Measurements from ENCODE around the gene EIF4EBP2. TPM values are rescaled to one million over a fixed set of nuclear protein-coding genes. Genes with fewer than 3 reads are reported as not detected.
A peak's percentile ranks its signal among the peaks of the same experiment; 100 is the strongest.

Gene EIF4EBP2
- total RNA-seq, 1 donor from 2014 or later, result 100 TPM

DNA sequence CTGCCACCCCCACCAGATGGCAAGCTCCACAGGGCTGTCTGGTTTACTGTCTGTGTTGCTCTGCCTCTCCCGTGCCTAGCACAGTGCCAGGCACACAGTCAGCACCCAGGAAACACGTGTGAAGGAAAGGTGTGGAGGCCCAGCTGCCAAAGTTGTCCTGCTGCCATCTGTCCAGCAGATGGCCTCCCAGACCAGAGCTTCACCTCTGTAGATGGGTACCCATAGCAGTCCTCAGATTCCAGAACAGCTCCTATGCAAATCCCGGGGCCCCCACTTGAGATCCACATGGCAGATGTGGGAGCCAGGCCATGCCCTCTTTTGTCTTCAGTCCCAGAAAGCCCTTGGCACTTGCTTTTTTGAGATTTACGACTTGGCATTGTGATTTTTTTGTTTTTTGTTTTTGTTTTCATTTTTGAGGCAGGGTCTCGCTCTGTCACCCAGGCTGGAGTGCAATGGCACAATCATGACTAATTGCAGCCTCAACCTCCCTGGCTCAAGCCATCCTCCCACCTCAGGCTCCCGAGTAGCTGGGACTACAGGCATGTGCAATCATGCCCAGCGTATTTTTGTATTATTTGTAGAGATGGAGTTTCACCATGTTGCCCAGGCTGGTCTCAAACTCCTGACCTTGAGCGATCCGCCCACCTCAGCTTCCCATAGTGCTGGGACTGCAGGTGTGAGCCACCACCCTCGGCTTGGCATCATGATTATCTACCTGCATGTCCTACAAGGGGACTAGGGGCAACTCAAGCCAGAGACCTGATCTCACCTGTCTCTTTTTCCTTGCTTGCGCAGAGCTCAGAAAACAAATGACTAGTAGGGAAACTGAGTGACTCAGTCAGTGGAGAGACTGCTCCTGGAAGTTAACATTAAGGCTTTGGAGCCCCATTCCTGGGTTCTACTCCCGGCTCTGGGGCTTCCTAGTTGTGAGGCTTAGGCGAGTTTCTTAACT is 57.7 kb downstream of the EIF4EBP2 start:
- DNase-seq (ENCODE audit: extremely low spot score, unreplicated experiment), result no peak
- Mint-ChIP-seq H3K4me1 (ENCODE audit: unreplicated experiment) (peaks cover 10% of the 10 kb centered on the region), H3K36me3 (no peaks in the 10 kb centered on the region), H3K27ac (peak overlapping the region; percentile 21), H3K9me3 (no peaks in the 10 kb centered on the region), H3K27me3 (peaks cover 50% of the 10 kb centered on the region), H3K4me3 (peak overlapping the region; percentile 58)
- TF ChIP-seq, protein P1, sequence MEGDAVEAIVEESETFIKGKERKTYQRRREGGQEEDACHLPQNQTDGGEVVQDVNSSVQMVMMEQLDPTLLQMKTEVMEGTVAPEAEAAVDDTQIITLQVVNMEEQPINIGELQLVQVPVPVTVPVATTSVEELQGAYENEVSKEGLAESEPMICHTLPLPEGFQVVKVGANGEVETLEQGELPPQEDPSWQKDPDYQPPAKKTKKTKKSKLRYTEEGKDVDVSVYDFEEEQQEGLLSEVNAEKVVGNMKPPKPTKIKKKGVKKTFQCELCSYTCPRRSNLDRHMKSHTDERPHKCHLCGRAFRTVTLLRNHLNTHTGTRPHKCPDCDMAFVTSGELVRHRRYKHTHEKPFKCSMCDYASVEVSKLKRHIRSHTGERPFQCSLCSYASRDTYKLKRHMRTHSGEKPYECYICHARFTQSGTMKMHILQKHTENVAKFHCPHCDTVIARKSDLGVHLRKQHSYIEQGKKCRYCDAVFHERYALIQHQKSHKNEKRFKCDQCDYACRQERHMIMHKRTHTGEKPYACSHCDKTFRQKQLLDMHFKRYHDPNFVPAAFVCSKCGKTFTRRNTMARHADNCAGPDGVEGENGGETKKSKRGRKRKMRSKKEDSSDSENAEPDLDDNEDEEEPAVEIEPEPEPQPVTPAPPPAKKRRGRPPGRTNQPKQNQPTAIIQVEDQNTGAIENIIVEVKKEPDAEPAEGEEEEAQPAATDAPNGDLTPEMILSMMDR (conservative IDR thresholded peaks at IDR 0.05), result peak; percentile 89

- TF ChIP-seq, protein P1 (conservative IDR thresholded peaks at IDR 0.05), result no peak
- H3K27ac Mint-ChIP-seq, result no peak overlapping the region
- DNase-seq (ENCODE audit: extremely low spot score, unreplicated experiment), result no peak
- H3K4me1 Mint-ChIP-seq (ENCODE audit: unreplicated experiment), result peaks cover 10% of the 10 kb centered on the region
- no peaks in the 10 kb centered on the region for H3K36me3 Mint-ChIP-seq
- H3K9me3 Mint-ChIP-seq, result no peaks in the 10 kb centered on the region
- no peak overlapping the region for H3K4me3 Mint-ChIP-seq
- peaks cover 48% of the 10 kb centered on the region for H3K27me3 Mint-ChIP-seq
Measured at GRCh38 chr10:70462349-70462984, 58.5 kb downstream of the EIF4EBP2 start.

GRCh38 chr10:70465278-70465677 is 61.3 kb downstream of the EIF4EBP2 start:
- peaks cover 11% of the 10 kb centered on the region for H3K4me1 Mint-ChIP-seq (ENCODE audit: unreplicated experiment)

GRCh38 chr10:70465832-70466231 is 61.9 kb downstream of the EIF4EBP2 start:
- TF ChIP-seq, protein P1 (conservative IDR thresholded peaks at IDR 0.05), result no peak
- Mint-ChIP-seq H3K4me3 (no peak overlapping the region), H3K36me3 (no peaks in the 10 kb centered on the region), H3K4me1 (ENCODE audit: unreplicated experiment) (peaks cover 11% of the 10 kb centered on the region), H3K27me3 (peaks cover 29% of the 10 kb centered on the region), H3K27ac (no peak overlapping the region), H3K9me3 (no peaks in the 10 kb centered on the region)
- no peak for DNase-seq (ENCODE audit: extremely low spot score, unreplicated experiment)

More at GRCh38 chr10:70465278-70465677, 61.3 kb downstream of the EIF4EBP2 start:
- TF ChIP-seq, protein P1 (conservative IDR thresholded peaks at IDR 0.05), result no peak
- Mint-ChIP-seq H3K27ac (no peak overlapping the region), H3K9me3 (no peaks in the 10 kb centered on the region), H3K36me3 (no peaks in the 10 kb centered on the region), H3K27me3 (peaks cover 32% of the 10 kb centered on the region), H3K4me3 (no peak overlapping the region)
- no peak for DNase-seq (ENCODE audit: extremely low spot score, unreplicated experiment)

DNA sequence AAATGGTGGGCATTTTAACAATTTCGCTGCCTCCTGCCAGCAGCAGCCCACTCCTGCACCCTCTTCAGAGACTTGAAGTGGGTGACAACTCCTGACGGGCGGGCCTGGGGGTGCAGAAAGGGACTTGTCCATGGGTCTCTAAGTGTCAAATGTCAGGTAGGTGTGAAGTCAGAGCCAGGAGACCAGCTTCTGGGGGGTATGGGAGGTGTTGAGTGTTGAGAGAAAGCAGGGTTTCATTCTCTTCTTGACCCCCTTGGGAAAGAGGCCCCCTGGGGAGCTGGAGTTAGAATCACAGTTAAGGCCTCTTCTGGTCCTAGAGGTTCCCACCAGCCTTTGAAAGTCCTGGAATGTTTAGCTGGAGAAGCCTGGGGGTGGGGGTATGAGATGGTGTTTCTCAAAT is 63.0 kb downstream of the EIF4EBP2 start:
- Mint-ChIP-seq H3K4me1 (ENCODE audit: unreplicated experiment) (peaks cover 5% of the 10 kb centered on the region), H3K36me3 (no peaks in the 10 kb centered on the region), H3K27me3 (peaks cover 23% of the 10 kb centered on the region), H3K27ac (no peak overlapping the region), H3K4me3 (no peak overlapping the region), H3K9me3 (no peaks in the 10 kb centered on the region)
- DNase-seq (ENCODE audit: extremely low spot score, unreplicated experiment), result no peak
- TF ChIP-seq, protein P1 (conservative IDR thresholded peaks at IDR 0.05), result no peak

Measured in type B pancreatic cell (in vitro differentiated cells).